C1 segment of cervical spinal cord (tissue), 14 donors: ENCODE measurements around the gene KLHL17.

ENCODE experiments used
- DNase-seq, 14 donors: peaks; one replicate each; lab custom pipeline; 2025; lab: John Stamatoyannopoulos, UW

The KLHL17 gene

GRCh38 chr1:950268-950667 lies 10.1 kb upstream of the KLHL17 start:
- DNase-seq, result no peak

GRCh38 chr1:950881-951280 lies 9.5 kb upstream of the KLHL17 start:
- no peak for DNase-seq

GRCh38 chr1:951364-951763 lies 9.0 kb upstream of the KLHL17 start:
- no peak for DNase-seq

GRCh38 chr1:952201-952600 lies 8.2 kb upstream of the KLHL17 start:
- no peak for DNase-seq

- DNase-seq, result no peak
Observed at GRCh38 chr1:952603-953002, 7.8 kb upstream of the KLHL17 start.

GRCh38 chr1:953524-954320 lies 6.7 kb upstream of the KLHL17 start:
- DNase-seq, result no peak

GRCh38 chr1:954927-955326 lies 5.5 kb upstream of the KLHL17 start:
- no peak for DNase-seq

GRCh38 chr1:955474-955873 lies 4.9 kb upstream of the KLHL17 start:
- DNase-seq, result no peak

GRCh38 chr1:956636-957035 lies 3.7 kb upstream of the KLHL17 start:
- DNase-seq, result no peak

- DNase-seq, result peak; percentile 49 to 94 (median 88)
Observed at GRCh38 chr1:958823-959730, 1.3 kb upstream of the KLHL17 start, which contains the start of gene NOC2L. TSS of gene NOC2L (minus strand) at chr1:959256. CDS start at chr1:959240, 16 bp downstream.

- DNase-seq, result no peak
Observed at GRCh38 chr1:959731-960362, 537 bp upstream of the KLHL17 start.

- no peak for DNase-seq
Observed at GRCh38 chr1:961132-961669, 817 bp downstream of the KLHL17 start.

GRCh38 chr1:962381-963300 lies 2.3 kb downstream of the KLHL17 start:
- DNase-seq, result no peak

- DNase-seq, result no peak
Observed at GRCh38 chr1:963301-963651, 2.9 kb downstream of the KLHL17 start.

GRCh38 chr1:963746-964525 lies 3.6 kb downstream of the KLHL17 start:
- DNase-seq, result no peak

GRCh38 chr1:964691-965525 lies 4.5 kb downstream of the KLHL17 start:
- no peak for DNase-seq

- DNase-seq, result no peak
Observed at GRCh38 chr1:965526-966134, 5.2 kb downstream of the KLHL17 start.

GRCh38 chr1:966135-966703 lies 5.8 kb downstream of the KLHL17 start, which contains the start of gene PLEKHN1:
TSS of gene PLEKHN1 (plus strand) at chr1:966482. CDS start at chr1:966532, 50 bp downstream.
- no peak for DNase-seq
